ENCODE results near the gene EIF3J.
"Not testable (repeated sequence)": the region's sequence is repeated elsewhere in the genome, so short reads cannot be mapped to it uniquely, and the experiment has no call there.

The EIF3J gene

DNA sequence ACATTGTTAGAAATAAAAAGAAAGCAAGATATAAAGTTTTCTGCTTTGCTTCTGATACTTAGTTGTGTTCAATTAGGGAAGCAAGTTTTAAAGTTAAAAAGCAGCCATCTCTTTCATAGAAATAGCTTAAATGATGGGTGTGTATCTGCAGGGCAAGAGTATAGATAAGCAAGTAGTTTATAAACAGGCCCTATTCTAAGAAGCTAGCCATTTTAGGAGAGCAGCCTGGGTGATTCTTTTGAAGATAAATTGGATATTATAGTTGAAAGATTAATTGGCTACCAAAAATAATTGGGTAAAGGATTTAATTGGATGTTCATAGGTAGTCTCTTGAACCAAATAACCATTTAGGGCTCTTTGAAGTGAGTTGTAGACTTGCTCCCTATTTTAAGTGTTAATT lies 5.6 kb downstream of the EIF3J start:
- no peak for DNase-seq

DNA sequence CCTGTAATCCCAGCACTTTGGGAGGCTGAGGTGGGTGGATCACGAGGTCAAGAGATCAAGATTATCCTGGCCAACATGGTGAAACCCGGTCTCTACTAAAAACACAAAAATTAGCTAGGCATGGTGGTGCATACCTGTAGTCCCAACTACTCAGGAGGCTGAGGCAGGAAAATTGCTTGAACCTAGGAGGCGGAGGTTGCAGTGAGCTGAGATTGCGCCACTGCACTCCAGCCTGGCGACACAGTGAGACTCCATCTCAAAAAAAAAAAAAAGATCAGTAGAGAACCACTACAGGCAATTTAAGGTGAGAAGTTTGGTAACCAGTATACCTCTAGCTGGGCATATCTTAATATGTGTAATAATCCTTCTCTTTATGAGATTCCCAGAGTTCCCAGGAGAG lies 7.8 kb downstream of the EIF3J start:
- DNase-seq: not testable (repeated sequence)

DNA sequence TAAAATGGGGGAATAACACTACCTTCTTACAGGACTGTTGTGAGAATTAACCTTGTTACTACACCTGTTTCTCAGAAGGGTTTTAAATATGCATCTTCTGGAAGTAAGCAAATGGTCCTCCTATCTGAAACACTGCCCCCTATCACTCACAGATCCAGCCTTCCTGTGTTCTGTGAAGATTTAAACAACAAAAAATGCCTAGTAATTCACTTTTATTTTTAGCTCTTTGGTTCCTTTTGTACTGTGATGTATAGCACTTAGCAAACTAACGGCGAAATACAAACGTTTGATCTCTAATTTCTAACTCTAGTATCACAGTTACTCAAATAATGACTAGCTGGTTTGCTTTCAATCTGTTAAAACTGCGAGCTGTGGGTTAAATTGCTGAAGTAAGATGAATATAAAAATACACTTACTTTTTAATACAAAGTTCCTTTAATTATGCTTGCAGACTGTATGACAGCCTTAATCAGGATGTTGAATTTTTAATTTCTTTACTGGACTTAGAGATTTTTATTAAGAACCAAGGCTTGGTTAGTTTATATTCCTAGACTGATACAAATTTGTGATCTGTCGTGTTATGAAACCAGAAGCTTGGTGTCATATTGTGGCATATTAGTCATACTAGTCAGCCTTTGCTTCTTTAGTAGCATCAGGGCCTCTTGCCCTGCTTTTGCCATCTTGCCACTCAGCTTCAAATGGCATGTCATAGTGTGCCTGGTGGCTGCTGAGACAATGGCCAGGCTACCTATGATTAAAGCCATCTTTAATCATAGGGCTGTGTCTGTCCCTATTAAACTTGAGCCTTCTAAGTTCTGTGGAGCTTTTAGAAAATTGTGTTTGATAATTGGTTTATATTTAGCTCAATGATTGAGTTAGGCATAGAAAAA lies 9.2 kb downstream of the EIF3J start:
- peak in 1 of 3 experiments; percentile 23 for DNase-seq

DNA sequence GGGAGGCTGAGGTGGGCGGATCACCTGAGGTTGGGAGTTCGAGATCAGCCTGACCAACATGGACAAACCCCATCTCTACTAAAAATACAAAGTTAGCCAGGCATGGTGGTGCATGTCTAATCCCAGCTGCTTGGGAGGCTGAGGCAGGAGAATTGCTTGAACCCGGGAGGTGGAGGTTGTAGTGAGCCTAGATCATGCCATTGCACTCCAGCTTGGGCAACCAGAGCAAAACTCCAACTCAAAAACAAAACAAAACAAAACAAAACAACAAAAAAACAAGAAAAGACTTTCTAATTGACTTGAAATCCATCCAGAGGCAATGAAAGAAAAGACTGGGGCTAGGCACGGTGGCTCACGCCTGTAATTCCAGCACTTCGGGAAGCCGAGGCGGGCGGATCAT lies 12.2 kb downstream of the EIF3J start:
- DNase-seq: not testable (repeated sequence)

DNA sequence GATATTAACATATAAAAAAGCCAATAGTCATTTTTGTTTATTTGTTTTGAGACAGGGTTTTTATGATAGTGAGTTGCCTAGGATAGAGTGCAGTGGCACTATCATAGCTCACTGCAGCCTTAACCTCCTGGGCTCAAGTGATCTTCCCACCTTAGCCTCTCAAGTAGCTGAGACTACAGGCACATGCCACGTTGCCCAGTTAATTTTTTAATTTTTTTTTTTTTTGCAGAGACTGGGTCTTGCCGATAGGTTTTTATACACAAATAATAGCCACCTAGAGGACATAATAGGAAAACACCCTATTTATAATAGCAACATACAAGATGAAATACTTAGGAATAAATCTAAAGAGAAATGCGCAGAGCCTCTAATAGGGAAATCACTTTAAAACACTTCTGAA lies 13.3 kb downstream of the EIF3J start:
- DNase-seq: peak in 1 of 3 experiments; percentile 2

DNA sequence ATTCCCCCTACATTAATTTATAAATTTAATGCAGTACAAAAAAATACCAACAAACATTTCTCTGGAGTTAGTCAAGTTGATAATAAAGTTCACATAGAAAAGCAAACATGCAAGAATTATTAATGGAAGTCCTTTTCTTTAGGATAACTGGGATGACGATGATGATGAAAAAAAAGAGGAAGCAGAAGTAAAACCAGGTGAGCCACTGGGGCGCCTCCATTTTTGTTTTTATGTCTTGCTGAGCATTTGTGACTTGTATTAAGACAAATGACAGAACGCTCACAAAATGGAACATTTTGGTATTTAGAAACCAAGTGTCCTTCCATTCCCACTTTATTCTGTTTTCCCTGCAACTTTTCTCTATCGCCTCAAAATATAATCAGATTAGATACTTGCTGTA lies 13.8 kb downstream of the EIF3J start:
- no peak for DNase-seq

DNA sequence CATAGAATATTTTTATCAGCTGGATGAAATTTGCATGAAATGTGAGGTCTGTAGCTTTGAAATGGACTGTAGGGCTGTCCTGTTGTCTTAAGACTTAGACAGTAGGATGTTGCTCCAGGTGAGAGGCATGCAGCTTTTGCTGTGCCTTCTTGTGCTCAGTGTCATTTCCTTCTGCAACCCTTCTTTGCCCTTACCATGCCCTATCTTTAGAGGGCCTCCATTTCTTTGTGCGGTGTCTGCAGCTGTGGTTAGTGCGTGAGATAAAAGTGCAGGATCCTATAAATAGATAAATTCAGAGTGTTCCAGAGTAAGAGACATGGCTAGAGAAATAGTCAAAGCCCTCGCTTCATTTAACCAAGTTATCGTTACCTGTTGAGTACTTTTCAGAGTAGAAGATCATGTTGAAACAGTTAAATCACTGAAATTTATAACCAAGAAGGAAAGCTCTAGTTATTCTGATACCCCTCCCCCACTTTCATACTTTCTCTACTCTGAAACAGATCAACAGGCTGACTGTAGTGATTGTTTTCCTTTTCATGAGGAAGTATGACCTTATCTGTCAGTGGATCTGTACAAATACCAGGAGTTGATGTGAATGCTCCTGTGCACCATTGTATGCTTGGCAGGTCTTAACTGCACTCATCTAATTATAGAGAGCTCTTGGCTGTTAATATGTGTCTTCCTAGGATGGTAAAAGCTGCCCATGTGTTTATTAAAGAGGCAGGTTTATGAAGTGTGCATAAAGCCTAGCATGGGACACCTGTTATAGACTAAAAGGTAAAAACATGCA lies 18.2 kb downstream of the EIF3J start:
- DNase-seq: no peak

DNA sequence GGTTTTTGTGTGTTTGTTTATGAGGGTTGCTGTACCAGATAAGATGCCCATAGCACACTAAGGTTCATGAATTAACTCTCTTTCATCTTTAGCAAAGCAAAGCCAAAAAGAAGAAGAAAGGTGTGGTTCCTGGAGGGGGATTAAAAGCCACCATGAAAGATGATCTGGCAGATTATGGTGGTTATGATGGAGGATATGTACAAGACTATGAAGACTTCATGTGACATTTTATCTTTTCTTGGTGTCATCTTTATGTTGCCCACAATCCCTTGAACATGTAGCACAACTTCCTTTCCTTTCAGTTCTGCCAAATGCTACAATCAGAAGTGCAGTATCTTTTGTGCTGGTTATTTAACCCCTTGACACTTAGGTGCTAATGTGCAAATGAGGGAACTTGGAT lies 24.0 kb downstream of the EIF3J start:
- DNase-seq: not testable (repeated sequence)

DNA sequence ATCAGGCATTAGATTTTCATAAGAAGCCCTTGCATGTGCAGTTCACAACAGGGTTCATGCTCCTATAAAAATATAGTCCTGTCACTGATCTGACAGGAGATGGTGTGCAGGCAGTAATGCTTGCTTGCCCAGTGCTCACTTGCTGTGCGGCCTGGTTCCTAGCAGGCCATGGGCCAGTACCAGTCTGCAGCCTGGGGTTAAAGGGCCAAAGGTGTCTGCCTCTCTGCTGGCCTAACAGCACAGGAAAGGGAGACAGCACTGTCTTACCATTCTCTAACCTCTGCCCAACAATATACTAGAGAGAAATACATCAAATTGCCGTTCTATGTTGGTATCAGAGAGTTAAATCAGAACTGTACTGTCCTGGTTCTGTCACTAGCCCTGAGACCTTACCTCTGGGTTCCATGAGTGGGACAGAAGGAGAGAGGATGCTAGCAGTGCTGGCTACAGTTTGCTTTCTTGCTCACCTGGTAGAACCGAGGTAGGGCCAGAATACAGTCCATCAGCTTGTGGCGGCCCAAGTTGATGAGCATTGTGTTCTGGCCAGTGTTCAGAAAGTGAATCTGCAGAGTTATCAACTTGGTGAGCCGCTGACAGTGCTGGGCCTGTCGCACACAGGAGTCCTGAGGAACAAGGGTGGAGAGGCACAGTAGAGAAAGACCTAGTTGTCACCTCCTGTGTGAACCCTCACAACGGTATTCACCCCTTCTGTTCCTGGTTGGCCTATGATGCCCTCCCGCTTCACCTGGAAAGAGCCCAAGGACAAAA lies 28.6 kb downstream of the EIF3J start:
- no peak for DNase-seq

DNA sequence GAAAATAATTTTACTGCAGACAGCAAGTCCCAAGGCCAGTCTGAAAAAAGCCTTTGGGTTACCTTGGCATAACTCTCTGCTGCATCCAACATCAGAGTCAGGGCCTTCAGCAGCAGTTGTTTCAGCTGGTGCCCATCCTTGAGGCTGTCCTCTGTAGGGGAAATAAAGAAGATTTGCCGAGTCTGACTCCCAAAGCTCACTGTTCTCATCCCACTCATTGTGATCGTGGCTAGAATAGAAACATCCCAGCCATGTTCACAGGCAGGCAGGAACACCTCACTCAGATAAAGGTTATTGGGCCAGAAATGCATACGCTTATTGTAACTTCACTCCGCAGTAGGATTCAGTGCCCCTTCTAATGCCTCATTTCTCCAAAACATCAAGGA lies 29.2 kb downstream of the EIF3J start:
- no peak for DNase-seq

DNA sequence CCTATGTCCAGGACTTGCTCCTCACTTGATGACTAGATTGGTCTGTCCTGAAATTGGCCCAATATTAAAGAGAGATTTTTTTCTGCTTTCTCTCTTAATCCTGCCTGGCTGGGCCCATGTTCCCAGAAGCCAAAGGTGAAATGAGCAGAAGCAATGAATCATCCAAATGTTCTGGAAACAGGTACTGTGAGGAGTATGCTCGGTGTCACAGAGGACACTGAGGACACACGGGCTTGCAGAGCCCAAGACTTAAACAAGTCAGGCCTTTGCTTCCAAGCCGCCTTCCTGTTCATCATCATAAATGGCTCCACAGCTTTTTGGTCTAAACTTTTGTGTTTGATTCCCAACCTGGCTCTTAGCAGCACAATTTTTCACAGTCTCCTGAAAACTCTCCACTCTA lies 31.4 kb downstream of the EIF3J start:
- no peak for DNase-seq

DNA sequence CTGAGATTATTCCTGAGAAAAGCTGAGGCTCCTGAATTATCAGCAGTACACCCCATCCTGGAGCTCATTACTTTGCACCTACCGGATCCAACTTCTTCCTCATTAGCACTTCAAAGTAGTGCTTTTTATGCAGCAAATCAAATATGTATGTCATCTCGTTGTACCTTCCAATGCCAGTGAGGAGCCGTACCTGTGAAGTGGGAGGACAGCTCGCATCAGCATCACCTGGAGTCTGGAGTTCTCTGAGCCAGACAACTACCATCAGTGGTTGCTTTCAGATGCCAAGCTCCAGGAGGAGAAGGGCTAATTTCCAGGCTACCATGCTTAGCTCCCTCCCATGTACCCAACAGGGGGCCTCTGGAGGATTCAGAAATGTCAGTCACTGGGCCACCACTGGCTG lies 32.4 kb downstream of the EIF3J start:
- no peak for DNase-seq

DNA sequence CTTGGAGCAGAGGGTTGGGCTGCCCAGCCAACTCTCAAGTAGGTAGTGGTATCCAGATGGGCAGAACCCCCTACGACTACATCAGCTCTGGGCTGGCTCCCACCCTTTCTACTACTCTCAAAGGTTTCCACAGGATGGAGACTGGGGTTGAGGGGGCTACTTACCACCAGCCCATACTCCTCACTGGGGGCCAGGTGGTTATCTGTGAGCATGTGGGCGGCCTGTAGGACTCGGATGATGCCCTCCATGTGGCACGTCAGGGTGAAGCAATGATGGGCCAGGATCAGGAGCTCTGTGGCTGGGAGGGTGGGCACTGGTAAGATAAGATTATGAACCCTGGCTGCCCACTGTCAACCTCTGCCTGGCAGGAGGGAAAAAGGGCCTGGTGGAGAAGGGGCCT lies 33.4 kb downstream of the EIF3J start:
- no peak for DNase-seq

DNA sequence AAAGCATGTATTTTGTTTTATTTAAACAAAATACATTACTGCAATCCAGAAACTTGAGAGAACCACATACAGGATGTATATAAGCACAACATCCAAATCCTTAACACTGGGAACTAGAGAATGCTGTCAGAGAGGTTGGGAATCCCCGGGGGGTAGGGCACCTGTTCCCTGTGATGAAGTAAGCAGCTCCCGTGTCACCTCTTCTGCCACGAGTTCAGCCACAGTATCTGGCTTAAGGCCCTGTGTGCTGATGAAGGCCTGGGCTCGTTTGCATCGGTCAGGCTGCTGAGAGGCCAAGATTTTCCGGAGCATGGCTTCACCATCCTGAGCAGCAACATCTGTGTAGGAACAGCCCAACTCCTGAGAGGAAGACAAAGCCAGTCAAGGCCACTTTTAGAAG lies 36.4 kb downstream of the EIF3J start:
- DNase-seq: no peak

DNA sequence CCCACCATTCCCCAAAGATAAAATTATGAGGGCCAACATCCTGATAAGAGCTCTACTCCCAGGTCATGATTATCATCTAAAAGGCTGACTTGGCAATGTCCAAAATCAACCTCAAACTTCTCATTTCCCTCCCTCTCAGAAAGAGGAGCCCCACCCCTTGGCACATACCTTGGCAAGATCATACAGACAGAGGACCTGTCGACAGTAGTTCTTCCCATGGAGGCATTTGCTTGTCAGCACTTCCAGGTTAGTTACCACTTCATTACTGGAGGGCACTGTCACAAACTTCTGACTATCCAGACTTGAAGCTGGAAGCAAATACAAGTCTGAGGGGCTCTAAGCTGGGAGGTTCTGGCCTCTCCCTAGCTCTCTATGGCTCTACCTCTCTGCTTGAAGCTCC lies 37.8 kb downstream of the EIF3J start:
- no peak for DNase-seq

DNA sequence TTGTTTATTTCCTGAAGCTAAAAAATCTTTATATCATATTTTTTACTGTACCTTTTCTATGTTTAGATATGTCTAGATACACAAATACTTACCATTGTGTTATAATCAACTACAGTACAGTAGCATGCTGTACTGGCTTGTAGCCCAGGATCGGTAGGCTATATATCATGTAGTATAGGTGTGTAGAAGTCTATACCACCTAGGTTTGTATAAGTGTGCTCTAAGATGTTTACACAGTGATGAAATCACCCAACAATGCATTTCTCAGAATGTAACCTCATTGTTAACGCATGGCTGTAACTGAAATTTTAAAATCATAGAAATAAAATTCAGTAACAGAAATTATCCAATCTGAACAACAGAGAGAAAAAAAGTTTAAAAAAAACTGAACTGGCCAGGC lies 43.2 kb downstream of the EIF3J start:
- no peak for DNase-seq

DNA sequence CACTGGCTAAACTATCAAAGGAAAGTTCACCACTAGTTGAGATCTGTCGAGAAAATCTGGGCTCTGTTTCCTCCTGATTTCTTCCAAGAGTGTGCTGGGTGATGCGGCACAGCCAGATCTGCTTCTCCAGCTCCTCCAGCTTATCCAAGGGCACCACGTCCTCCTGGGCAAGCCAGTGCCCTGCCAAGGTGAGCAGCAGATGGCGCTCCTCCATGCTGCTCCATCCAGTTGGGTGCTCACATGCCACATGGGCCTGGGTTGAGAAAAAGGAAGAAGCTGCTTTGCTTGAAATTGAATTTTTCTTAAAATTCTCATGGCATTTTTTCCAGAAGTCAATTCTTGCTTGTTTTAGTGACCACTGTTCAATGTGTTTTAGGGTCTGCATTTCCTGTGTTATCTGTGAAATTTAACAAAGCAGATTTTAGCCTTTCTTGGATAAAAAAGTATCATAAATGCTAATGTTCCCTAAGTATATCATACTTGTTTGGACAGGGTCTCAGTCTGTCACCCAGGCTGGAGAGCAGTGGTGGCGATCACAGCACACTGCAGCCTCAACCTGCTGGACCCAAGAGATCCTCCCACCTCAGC lies 47.3 kb downstream of the EIF3J start:
- DNase-seq: peak in 2 of 3 experiments; percentile 5 to 18

DNA sequence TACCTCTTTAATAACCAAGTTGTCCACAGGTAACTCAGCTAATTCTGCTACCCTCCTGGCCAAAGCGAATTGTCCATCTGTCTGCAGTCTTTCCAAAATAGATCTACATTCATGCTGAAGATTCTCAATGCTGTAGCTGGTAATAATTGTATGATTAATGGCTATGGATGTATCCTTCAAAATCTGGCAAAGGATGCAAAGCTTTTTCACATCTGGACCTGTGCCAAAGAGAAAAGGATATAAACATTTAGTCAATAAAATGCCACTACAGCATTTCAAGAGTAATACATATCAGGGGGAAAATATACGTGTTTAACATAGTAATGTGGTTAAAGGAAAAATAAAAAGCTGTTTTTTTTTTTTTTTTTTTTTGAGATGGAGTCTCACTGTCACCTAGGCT lies 48.7 kb downstream of the EIF3J start:
- no peak for DNase-seq

DNA sequence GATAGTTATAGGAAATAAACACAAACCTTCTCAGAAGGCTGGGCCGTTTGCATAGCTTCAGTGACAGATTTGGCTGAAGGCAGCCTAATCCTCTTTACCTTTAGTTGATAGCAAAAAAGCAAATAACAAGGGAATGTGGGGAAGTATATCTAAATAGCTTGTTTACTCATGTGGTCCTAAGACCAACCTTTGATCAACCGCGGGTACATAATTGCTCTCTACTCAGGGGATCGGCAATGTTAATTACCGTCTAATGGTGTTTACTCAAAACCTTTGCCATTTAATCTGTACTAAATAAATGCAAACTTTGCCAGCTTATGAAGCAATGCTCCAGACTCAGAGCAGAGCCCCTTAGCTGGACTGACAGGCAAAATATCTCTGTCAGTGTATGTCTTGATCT lies 51.6 kb downstream of the EIF3J start:
- peak in 1 of 3 experiments; percentile 2 for DNase-seq

DNA sequence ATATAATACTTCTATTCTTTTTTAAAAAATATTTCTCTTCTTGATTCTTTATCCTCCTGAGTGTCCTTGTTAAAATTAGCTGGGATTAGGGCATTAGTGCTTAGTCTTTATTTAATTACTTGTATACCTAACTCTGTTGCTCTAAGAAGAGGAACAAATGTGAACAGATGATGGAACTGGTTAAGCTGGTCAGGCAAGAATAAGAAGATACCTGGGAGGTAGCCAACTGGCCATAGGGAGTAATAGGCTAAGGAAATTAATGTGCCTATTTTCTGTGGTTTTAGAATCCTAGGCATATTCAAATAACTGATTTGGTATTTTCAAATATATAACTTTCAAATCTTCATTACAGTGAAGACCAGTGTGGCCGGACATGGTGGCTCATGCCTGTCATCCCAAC lies 54.4 kb downstream of the EIF3J start:
- DNase-seq: no peak

DNA sequence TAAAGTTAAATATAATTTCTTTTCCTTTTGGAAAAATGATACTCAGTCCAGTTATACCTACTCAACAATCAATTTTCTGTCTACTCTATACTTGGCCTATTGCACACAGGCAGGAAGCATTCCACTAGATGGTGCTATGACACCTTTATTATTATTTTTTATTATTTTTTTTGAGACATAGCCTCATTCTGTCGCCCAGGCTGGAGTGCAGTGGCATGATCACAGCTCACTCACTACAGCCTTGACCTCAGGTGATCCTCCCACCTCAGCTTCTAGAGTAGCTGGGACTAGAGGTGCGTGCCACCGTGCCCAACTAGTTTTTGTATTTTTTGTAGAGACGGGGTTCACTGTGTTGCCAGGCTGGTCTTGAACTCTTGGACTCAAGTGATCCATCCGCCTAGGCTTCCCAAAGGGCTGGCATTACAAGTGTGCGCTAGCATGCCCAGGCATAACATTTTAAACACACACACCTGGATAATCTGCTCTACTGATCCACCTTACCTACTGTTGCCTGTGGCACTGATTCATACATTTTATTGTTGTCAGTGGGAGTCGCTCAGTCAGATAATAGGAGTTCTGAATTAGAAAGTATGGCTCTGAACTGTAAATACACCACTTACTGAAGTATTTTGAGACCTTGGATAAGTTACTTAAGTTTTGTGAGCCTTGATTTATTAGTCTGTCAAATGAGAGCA lies 56.2 kb downstream of the EIF3J start:
- DNase-seq: peak in 1 of 3 experiments; percentile 1

DNA sequence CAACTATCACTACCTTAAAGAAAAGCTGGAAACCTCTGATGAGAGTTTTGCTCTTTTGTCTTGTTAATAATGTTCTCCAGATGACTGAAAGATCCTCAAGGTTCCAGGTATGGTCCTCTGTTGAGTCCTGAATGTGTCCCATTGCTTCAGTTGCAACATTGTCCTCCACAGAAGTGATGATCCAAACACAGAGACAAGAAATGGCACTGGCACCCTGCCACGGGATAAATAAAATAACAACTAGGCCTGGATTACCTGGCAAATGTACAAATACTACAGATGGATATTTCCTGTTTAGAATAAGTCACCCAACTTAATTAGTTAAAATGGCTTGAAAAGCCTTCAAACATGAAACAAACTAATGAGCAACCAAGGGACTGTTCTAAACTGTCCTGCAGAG lies 58.3 kb downstream of the EIF3J start:
- no peak for DNase-seq
